Thyroid gland (tissue), 4 donors: Measurements from ENCODE around the gene SLC44A1. TPM values are rescaled to one million over a fixed set of nuclear protein-coding genes. Genes with fewer than 3 reads are reported as not detected.

ENCODE experiments used
- DNase-seq, 2 donors: peaks; one replicate each; pipeline ENCODE4 v3.0.0-alpha.2; 2019
- H3K27ac ChIP-seq, 3 donors: fragments of 200-600 bp; sonication (generic); 1 replicate in 2 of 3; 2 replicates in 1 of 3; pipeline ENCODE4 v1.5.1; 2016 to 2019; ENCODE audit warnings: mild to moderate bottlenecking in 1 of 3, moderate library complexity in 1 of 3
- H3K27me3 ChIP-seq: fragments of 200-600 bp; sonication (generic); one replicate; pipeline ENCODE4 v1.5.1; 2019
- H3K36me3 ChIP-seq, 2 donors: fragments of 200-600 bp; sonication (generic); one replicate each; pipeline ENCODE4 v1.5.1; 2016 to 2019
- H3K4me1 ChIP-seq, 2 donors: fragments of 200-600 bp; sonication (generic); one replicate each; pipeline ENCODE4 v1.5.1; 2017 to 2019
- H3K4me3 ChIP-seq, 3 donors: fragments of 200-600 bp; sonication (generic); replicated peaks in 1 of 3; 1 replicate in 2 of 3; 2 replicates in 1 of 3; pipeline ENCODE4 v1.5.1; 2016; ENCODE audit warnings: mild to moderate bottlenecking in 1 of 3
- H3K9me3 ChIP-seq: fragments of 200-600 bp; sonication (generic); one replicate; pipeline ENCODE4 v1.5.1; 2017
- CTCF ChIP-seq, 6 experiments: fragments of 200-600 bp in 3 of 6; fragments of 450-650 bp in 3 of 6; sonication (generic) in 3 of 6; IDR thresholded peaks; one replicate each; pipeline ENCODE4 v1.5.1; 2016 to 2019; ENCODE audit warnings: antibody characterized with exemption in 6 of 6, mild to moderate bottlenecking in 2 of 6, inconsistent platforms in 1 of 6, moderate library complexity in 1 of 6
- POLR2A ChIP-seq, 2 donors: fragments of 450-650 bp; IDR thresholded peaks; one replicate each; pipeline ENCODE4 v1.6.1; 2017; ENCODE audit warnings: antibody characterized with exemption in 2 of 2, mild to moderate bottlenecking in 2 of 2, moderate library complexity in 1 of 2
- WGBS, 2 donors: methylation state at CpG; one replicate each; pipeline ENCODE4 v1.1.5; 2017; 5-methylcytosine and 5-hydroxymethylcytosine counted together
- intact Hi-C: fragments of 100-400 bp; cut with DNase I; formaldehyde crosslinking; loops from one replicate; pipeline ENCODE4 v1.15.1; 2023
- total RNA-seq, 4 donors: library from RNA; depleted of rRNA; stranded (reverse); fragments of >200 nt; gene quantifications; one replicate each; pipeline ENCODE4 v1.2.3, GENCODE V29; 2016

Gene SLC44A1
- total RNA-seq, 4 donors from 2014 or later, result 102 to 144 (median 132) TPM

GRCh38 chr9:105479846-105480245 lies 235.4 kb downstream of the SLC44A1 start:
- Histone ChIP-seq H3K27me3 (no peaks in the 10 kb centered on the region), H3K9me3 (no peaks in the 10 kb centered on the region), H3K27ac (no peak overlapping the region), H3K4me1 (no peaks in the 10 kb centered on the region), H3K4me3 (no peak overlapping the region), H3K36me3 (no peaks in the 10 kb centered on the region)
- intact Hi-C loops, result no loop called here
- no peak for DNase-seq
- TF ChIP-seq CTCF (IDR thresholded peaks at IDR 0.05) (no peak), POLR2A (IDR thresholded peaks at IDR 0.05) (no peak)

- no peaks in the 10 kb centered on the region for H3K36me3 ChIP-seq
- TF ChIP-seq POLR2A (IDR thresholded peaks at IDR 0.05) (no peak), CTCF (IDR thresholded peaks at IDR 0.05) (no peak)
- H3K4me1 ChIP-seq, result no peaks in the 10 kb centered on the region
- H3K4me3 ChIP-seq, result no peak overlapping the region
- H3K9me3 ChIP-seq, result no peaks in the 10 kb centered on the region
- no peak for DNase-seq
- intact Hi-C loops, result no loop called here
- H3K27ac ChIP-seq, result no peak overlapping the region
- H3K27me3 ChIP-seq, result no peaks in the 10 kb centered on the region
Measured at GRCh38 chr9:105483618-105484017, 239.2 kb downstream of the SLC44A1 start.

- TF ChIP-seq CTCF (IDR thresholded peaks at IDR 0.05) (no peak), POLR2A (IDR thresholded peaks at IDR 0.05) (no peak)
- H3K4me3 ChIP-seq, result no peak overlapping the region
- intact Hi-C loops, result no loop called here
- no peak overlapping the region for H3K27ac ChIP-seq
- no peaks in the 10 kb centered on the region for H3K4me1 ChIP-seq
- no peaks in the 10 kb centered on the region for H3K27me3 ChIP-seq
- H3K9me3 ChIP-seq, result no peaks in the 10 kb centered on the region
- DNase-seq, result no peak
- WGBS, 2 donors, result 96 to 97% methylated on average over 2 of the region's 2 CpGs
- no peaks in the 10 kb centered on the region for H3K36me3 ChIP-seq
Measured at GRCh38 chr9:105484226-105484625, 239.8 kb downstream of the SLC44A1 start.

- no peak overlapping the region for H3K4me3 ChIP-seq
- H3K27ac ChIP-seq, result no peak overlapping the region
- H3K36me3 ChIP-seq, result no peaks in the 10 kb centered on the region
- intact Hi-C loops, result no loop called here
- TF ChIP-seq POLR2A (IDR thresholded peaks at IDR 0.05) (no peak), CTCF (IDR thresholded peaks at IDR 0.05) (no peak)
- H3K27me3 ChIP-seq, result no peaks in the 10 kb centered on the region
- no peak for DNase-seq
- H3K9me3 ChIP-seq, result no peaks in the 10 kb centered on the region
- H3K4me1 ChIP-seq, result no peaks in the 10 kb centered on the region
Measured at GRCh38 chr9:105485131-105485530, 240.7 kb downstream of the SLC44A1 start.

Other genes with a start within 250 kb of the SLC44A1 start
- gene FSD1L, start 203.4 kb downstream of the SLC44A1 start, total RNA-seq, result 1 to 10 TPM; 5.9 to 9.0 (median 8.3) TPM